ENCODE measurements around the gene KIF3A.
"Not testable (repeated sequence)": the region's sequence is repeated elsewhere in the genome, so short reads cannot be mapped to it uniquely, and the experiment has no call there.

Gene KIF3A

DNA sequence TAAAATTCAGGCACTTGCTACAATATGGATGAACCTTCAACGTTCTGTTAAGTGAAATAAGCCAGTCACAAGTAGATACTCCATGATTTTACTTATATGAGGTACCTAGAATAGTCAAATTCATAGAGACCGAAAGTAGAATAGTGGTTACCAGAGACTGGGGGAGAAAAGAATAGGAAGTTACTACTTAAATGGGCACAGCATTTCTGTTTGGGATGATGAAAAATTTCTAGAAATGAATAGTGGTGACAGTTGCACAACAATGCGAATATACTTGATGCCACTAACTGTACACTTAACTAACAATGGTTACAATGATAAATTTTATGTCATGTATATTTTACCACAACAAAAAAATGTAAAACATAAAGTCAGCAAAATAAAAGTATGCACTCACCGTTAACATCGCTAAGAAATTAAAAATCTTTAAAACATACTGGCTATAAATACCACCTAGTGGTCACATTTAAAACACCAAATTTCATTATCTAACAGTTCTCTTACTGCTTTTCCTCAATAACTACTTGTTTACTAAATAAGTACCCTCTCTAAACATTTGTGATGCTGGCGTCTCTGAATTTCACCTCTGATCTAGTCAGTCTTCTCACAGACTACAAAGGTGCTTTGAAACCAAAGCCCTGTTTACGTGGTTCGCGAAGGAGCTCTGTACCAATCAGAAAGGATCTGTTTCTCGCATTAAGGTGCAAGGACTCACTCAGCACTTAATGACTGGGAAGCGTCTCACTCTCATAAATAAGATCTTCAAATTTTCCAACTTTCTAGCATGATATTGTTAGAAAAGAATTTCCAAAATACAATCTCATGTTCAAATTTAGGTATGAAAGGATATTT, 22.7 kb downstream of the KIF3A start:
- DNase-seq, result no peak

DNA sequence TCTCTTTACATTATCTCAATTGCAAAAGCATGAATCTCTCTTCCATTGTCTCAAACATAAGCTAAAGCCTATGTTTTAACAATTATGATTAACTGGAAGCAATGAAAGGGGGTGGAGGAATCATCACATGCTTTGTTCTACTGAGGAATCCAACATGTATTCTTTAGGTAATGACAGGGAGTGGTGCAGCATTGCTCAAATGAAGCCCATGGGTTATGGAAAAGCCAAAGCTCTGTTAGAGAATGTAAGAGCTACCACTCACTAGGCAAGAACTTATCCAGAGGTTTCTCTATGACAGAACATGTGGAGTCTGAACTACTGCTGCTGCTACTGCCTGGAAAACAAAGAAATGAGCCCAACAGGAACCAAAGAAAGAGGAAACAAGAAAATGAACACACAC, 28.7 kb downstream of the KIF3A start:
- no peak for DNase-seq

DNA sequence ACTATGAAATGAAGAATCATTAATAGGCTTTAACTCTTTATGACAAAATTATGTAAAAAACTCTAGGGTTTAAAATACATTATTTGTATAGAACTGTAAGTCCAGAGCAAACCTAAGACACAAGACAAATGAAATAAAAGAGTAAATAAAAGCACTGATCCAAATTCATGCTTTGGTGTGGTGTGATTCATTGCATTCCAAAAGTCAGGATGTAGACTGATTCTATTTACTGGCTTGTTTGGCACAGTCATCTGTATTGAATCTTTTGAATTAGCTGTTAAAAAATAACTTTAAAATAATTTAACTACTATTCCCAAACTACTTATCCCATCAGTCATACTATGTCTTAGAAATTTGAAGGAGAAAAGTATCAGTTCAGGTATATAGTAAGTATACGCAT, 32.5 kb downstream of the KIF3A start:
- DNase-seq, result no peak

DNA sequence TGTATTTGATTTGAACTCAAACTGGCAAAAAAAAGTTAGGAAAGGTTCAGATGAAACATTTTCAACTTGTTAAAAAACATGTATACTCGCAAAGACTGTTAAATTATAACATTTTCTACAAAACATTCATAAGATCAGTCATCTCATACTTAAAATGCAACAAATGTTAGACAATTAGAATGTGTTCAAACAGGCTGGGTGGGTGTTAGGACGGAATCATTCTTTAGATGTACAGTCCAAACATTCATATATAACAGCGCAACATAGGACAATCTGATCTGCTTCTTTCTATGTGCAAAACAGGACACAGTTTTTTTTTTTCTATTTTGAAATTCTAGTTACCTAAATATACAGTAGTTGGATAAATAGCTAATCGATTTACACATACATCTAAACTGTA, 41.4 kb downstream of the KIF3A start:
- DNase-seq, result no peak

DNA sequence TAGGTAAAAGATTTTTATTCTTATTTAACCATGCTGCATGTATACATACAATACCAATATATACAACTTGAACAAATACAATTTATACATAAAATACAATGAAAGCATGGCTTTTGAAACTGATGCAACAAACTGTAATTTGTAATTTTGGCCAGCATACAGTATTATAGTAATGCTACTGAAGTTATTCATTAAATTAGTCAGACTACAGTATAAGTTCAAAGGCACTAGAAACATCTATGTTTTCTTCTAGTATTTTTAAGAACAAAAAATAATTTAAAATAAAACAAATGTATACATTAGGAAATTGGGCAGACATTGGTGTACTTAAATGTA, 44.7 kb downstream of the KIF3A start:
- no peak for DNase-seq

DNA sequence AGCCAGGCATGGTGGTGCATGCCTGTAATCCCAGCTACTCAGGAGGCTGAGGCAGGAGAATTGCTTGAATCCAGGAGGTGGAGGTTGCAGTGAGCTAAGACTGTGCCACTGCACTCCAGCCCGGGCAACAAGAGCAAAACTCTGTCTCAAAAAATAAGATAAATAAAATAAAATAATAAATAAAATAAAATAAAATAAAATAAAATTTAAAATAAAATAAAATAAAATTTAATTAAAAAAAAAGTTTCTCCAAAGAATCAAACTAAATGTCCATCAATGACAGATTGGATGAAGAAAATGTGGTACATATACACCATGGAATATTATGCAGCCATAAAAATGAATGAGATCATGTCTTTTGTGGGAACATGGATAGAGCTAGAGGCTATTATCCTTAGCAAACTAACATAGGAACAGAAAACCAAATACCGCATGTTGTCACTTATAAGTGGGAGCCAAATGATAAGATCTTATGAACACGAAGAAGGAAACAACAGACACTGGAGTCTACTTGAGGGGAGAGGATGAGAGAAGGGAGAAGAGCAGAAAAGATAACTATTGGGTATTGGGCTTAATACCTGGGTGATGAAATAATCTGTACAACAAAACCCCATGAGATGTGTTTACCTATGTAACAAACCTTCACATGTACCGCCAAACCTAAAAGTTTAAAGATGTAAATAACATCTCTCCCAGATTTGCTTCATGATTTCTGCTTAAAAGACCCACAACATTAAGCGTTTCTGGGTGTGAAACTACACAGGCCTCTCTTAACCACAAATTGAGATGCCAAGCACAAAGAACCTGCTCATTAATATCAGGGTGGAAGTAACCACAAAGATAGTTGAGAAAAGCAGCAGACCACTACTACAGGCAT, 45.4 kb downstream of the KIF3A start:
- DNase-seq, result not testable (repeated sequence)

DNA sequence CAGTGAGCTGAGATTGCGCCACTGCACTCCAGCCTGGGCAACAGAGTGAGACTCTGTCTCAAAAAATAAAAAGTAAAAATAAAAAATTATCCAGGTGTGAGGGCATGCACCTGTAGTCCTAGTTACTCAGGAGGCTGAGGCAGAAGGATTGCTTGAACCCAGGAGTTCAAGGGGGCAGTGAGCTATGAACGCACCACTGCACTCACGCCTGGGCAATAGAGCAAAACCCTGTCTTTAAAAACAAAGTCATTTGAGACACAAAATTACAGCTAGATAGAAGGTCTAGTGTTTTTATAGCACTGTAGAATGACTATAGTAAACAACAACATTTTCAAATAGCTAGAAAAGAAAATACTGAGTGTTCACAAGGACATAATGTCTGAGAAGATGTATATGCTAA, 47.2 kb downstream of the KIF3A start:
- DNase-seq, result no peak

DNA sequence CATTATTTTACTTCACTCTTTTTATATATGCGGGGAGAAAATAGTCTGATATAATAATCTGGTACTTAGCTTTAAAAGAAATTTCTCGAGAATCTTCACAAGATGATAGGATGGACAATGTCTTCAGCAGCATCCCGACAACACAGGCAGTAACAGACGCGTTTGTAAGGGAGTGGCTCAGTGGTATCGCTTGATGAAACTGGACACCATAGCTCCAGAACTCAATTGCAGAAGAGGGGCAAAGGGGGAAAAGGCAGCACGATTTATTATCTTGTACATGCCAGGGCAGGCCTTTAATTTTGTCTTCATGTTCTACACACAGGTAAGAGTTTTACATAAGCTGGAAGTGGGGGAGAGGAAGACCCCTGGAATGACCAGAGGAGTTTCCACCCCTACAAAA, 47.8 kb downstream of the KIF3A start:
- no peak for DNase-seq

DNA sequence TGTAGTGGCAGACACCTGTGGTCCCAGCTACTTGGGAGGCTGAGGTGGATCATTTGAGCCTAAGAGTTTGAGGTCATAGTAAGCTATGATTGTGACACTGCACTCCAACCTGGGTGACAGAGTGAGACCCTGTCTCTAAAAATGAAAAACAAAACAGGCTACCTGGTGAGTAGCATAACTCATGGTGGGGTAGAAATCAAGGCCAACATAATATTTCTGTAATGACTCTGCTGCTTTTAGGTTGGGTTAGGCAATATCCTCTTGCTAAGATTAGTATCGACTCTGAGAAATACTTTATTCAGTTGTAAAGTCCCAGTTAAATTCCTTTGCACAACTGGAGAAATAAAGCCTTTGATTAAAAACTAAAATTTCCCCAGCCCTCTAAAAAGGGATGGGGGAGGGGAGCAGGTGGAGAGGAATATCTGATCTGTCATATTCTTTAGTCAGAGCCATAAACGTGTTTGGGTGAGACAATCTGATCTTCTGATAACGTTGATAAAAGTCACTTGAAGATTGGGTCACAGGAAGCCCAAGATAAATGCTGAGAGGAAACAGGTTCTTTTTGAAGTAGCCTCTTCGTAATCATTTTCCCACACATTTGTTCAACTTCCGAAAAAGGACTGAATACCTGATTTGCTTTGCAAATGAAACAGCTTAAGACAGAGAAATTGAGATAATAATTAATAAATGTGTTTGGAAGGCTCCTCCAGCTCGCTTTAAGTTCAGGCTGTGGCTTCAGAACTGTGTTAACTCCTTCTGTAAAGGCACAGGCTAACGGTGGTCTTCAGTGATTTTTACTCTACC, 48.6 kb downstream of the KIF3A start:
- no peak for DNase-seq

DNA sequence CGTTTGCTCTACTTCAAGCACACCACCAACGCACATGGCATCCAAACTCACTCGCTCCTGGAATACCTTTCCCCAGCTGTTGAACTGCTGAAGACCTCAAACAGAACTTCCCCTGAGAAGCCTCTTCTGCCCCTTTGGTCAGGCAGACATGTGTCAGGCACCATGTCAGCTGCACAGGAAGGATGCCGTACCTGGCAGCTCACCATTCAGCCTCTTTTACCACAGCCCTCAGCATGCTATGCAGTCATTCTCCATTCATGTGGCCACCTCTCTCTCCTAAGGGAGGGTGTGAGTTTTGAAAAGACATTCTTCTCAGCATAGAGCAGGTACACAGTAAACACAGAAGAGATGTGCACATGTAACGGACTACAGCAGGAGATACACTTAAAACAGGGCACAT, 49.4 kb downstream of the KIF3A start:
- no peak for DNase-seq

DNA sequence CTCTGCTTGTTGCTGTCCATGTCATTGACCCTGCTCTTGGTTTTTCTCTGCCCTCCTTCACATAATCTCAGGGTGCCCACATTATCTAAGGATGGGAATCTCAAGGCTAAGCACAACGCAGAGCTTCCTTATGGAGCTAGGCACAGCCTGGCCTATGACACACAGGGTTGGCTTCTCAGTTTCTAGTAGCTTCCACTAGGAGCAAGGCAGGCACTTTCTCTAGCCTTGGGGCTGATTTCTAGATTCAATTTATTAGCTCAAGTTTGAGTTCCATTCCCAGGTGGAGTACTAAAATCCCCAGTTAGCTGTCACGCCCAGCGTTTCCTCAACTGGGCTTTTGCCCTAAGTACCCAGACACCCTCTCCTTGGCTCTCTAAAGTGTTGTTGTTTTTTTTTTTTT, 51.2 kb downstream of the KIF3A start:
- DNase-seq, result no peak

DNA sequence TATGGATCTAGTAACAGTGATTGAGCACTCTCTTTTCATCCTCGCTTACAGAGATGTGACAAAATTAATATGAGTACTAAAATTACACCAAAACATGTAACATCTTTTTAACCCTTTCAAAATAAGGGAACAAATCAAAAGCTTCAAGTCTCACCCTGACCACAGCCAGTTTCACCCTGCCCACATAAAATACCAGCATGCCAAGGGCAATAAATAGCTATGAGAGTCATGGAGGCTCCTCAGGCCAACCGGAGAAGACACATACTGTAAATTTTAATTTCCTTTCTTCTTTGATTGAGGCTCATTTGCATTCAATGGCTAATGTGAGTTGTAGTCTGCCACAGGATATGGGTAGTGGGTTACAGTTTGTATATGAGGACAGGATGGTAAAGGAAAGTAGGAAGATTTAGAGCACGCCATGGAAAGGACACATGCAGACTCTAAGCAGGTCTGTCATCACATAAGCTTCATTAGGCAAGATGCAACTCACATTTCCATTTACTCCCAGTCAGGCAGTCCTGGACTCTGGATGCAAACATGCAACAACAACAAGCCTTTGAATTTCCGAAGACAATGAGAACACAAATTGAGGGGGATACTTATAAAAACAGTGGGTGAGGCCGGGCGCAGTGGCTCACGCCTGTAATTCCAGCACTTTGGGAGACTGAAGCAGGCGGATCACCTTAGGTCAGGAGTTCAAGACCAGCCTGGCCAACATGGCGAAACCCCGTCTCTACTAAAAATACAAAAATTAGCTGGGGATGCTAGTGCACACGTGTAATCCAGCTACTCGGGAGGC, 52.2 kb downstream of the KIF3A start:
- no peak for DNase-seq

DNA sequence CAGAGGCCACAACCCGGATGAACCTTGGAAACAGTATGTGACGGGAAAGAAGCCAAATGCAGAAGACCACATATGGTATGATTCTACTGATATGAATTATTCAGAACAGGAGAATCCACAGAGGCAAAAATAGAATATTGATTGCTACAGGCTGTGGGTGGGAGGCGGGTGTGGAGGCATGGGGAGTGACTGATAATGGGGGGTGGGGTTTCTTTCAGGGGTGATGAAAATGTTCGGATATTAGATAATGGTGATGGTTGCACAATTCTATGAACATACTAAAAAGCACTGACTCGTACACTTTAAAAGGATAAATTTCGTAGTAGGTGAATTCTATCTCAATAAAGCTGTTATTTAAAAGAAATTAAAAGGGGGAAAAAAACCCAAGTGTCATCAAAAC, 52.9 kb downstream of the KIF3A start:
- DNase-seq, result no peak

DNA sequence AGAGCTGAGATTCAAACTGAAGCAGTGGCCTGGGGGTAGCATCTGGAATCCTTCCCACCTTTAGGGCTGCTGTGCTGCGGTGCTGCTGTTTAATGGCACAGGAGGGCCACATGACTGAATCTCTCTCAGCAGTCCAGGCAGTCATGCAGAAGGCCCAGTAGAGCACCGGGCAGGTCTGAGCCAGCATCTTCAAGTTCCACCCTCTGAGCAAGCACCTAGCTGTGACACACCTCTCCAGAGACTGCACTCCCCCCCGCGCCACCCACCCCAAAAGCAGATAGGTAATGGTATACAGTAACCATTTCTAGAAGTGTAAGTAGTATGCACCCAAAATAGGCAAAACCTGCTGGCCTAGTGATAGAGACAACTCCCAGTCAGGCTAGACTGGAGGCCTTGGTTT, 55.4 kb downstream of the KIF3A start:
- DNase-seq, result no peak

DNA sequence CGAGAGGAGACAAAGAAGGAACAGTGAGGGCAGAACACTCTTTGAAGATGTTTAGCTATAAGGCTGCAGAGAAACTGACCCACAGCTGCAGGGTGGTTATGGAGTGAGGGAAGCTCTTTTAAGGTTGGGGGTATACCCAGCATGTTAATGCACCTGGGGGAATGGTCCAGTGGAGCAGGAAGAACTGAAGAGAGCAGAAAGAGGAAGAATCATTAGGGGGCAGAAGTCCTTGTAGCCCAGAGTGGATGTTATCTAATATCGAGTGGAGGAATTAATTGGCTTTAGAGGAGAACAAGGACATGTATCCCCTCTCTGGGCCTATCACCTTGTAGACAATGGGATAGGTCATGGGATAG, 55.9 kb downstream of the KIF3A start:
- DNase-seq, result no peak

DNA sequence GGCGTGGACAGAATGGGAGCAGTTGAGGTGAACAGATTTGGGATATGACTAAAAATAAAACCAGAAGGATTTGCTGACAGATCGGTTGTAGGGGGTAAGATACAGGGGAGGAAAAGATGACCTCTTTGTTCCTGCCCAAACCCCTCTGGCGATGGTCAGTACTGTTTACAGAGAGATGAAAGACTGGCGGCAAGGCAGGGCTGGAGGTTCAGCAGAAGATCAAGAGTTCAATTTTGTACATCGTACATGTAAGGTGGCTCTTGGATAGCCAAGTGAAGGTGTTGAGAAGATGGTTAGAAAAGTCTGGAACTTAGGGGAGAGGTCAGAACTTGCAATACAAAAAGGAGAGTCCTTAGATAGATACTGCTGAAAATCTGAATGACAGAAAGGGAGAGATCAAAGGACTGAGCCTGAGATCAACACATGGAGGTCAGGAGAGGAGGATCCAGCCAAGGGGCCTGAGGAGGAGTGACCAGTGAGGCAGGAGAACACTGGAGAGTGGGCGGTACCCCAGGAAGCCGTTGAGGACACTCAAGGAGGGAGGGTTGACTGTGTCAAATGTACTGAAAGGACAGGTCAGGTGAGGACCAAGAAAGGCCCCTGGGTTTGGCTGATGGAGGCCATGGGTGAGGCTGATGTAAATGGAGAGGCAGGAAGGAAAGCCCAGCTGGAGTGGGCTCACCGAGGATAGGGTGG, 56.4 kb downstream of the KIF3A start:
- no peak for DNase-seq

DNA sequence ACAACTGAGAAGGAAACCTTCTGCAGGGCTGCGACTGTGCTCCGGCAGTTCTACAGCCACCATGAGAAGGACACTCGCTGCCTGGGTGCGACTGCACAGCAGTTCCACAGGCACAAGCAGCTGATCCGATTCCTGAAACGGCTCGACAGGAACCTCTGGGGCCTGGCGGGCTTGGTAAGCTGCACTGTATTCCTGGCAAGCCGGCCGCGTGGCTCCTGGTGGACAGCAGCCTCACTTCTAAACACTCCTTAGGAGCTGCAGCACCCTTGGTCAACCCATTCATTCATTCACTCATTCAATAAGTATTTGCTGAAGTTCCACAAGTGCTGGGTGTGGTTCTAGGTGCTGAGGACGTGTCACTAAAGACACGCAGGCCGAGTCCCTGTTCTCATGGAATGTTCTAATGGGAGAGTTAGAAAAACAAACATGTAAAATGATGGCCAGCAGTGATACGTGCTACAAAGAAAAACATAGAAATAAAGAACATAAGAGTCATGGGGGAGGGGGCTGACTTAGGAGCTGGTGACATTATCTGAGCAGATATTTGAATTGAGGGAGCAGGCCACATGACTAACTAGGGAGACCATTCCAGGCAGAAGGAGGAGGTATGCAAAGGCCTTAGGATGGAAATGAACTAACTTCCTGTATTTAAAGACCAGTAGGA, 57.5 kb downstream of the KIF3A start:
- no peak for DNase-seq

DNA sequence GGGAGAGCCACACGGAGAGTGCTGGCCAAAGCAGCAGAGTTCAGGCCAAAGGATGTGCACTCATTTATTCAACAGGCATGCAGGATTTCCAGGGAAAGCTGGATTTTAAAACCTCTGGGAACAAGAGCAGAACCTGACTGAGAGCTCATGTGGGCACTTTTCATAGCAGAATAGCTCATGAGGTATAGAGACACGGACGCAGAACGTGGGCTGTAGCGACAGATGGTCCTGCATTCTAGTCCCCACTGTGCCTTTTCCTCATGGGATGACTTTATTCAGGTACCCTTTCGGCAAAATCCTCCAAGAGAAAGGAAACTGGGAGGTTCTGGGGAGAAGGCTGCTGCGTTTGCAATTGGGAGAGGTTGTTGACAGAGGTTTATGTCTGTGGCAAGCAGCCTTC, 58.2 kb downstream of the KIF3A start:
- DNase-seq, result no peak

DNA sequence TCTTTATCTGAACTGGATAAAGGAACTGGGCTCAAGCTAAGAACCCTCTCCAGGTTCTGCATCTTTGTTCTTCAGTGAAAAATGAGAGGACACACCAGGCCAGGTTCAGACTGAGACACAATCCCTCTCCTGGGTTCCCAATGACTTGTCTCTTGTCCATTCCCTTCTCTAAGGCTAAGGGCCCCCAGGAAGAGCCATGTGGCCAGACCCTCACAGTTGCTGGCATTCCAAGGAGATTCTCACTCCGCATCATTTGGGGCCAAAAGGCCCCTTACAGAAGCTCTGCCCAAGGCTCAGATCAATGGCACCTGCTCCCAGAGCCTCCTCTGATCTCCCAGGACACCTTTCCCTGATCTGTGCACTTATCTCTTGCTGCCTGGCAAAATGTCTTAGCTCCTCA, 58.6 kb downstream of the KIF3A start:
- DNase-seq, result no peak

DNA sequence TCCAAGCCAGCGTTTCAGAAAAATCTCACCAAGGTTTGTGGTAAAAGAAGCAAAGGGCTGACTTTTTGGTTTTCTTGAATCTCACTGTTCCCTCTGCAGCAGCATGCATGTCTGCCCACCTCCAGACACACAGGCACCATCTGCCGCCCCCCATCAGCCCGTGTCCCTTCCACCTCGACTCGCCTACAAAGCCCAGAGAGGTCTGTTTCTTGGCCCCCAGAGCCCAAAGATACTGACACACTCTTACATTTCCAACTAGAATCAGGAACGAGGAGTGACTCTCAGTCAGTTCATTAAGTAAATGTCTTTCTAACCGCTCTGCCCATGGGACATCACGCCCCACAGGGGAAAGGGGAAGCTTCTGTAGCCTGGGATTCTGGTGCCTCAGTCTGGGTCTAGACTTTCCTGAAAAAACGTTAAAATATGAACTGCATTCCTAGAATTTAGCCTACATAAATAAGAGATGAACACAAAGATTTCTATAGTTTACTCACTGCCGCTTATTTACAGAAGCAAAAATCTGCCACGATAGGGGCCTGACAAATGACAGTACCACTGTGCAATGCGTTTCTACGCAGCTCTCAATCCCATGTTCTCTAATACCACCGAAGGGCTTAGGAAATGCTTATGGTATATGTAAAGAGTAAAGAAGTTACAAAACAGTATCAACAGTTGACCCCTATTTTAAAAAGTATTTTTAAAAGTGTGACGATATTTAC, 59.5 kb downstream of the KIF3A start:
- DNase-seq, result no peak

DNA sequence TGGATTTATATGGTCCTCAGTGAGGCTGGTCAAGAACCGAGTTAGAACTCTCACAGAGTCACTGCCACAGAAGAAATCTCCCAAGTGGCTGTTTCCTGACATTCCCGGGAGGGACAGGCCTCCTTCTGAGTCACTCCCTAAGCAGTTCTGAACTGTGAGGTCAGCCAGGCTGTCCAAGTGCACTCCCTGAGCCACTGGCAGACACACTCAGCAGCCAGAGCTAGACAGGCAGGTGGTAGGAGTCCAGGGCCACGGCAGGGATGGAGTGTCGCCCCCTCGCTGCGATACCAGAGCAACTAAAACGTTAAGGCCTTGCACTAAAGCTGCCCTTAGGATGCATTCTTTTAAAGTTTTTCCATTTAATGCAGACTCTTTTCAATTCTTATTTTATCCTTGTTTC, 60.2 kb downstream of the KIF3A start:
- no peak for DNase-seq
